Measurements from ENCODE around the gene PHACTR1.

Gene PHACTR1

DNA sequence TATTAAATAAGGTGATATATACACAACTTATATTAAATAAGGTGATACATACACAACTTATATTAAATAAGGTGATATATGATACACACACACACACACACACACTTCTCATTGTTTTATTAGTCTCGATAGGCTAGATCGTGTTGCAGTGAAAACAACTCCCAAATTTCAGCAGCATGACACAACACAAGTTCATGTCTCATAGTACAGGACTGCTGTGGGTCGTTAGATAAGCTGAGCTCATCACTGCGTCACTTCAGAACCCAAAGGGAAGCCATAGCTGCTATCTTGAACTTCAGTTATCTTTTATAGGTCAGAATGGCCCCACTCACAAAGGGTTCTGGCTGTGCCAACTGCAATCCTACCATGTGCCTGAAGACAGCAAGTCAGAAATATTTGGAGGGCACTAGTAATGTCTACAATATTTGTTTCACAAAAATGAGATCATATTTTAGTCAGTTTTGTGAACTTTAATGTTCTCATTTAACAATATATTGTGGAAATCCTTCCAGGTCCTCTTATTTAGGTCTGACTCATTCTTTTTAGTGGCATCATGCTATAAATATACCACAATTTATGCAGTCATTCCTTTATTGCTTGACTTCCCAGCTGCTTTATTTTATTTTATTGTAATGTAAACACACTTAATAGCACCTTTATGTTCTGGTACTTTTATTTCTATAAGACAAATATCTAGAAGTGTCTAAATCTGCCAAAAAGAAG, 290.2 kb downstream of the PHACTR1 start:
- DNase-seq (ENCODE audit: low read depth in 1 of 2, low spot score in 1 of 2): no peak
- H3K27me3 ChIP-seq (ENCODE audit: insufficient read depth, poor library complexity, severe bottlenecking): no peaks in the 10 kb centered on the region
- TF ChIP-seq, protein P1, sequence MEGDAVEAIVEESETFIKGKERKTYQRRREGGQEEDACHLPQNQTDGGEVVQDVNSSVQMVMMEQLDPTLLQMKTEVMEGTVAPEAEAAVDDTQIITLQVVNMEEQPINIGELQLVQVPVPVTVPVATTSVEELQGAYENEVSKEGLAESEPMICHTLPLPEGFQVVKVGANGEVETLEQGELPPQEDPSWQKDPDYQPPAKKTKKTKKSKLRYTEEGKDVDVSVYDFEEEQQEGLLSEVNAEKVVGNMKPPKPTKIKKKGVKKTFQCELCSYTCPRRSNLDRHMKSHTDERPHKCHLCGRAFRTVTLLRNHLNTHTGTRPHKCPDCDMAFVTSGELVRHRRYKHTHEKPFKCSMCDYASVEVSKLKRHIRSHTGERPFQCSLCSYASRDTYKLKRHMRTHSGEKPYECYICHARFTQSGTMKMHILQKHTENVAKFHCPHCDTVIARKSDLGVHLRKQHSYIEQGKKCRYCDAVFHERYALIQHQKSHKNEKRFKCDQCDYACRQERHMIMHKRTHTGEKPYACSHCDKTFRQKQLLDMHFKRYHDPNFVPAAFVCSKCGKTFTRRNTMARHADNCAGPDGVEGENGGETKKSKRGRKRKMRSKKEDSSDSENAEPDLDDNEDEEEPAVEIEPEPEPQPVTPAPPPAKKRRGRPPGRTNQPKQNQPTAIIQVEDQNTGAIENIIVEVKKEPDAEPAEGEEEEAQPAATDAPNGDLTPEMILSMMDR (IDR thresholded peaks at IDR 0.05; ENCODE audit: insufficient read depth, low read length): no peak
- no peak for TF ChIP-seq POLR2AphosphoS5 (IDR thresholded peaks at IDR 0.05; ENCODE audit: low read depth)
- no peak for TF ChIP-seq SPI1 (IDR thresholded peaks at IDR 0.05; ENCODE audit: borderline replicate concordance, low read depth)
- TF ChIP-seq, protein P2, sequence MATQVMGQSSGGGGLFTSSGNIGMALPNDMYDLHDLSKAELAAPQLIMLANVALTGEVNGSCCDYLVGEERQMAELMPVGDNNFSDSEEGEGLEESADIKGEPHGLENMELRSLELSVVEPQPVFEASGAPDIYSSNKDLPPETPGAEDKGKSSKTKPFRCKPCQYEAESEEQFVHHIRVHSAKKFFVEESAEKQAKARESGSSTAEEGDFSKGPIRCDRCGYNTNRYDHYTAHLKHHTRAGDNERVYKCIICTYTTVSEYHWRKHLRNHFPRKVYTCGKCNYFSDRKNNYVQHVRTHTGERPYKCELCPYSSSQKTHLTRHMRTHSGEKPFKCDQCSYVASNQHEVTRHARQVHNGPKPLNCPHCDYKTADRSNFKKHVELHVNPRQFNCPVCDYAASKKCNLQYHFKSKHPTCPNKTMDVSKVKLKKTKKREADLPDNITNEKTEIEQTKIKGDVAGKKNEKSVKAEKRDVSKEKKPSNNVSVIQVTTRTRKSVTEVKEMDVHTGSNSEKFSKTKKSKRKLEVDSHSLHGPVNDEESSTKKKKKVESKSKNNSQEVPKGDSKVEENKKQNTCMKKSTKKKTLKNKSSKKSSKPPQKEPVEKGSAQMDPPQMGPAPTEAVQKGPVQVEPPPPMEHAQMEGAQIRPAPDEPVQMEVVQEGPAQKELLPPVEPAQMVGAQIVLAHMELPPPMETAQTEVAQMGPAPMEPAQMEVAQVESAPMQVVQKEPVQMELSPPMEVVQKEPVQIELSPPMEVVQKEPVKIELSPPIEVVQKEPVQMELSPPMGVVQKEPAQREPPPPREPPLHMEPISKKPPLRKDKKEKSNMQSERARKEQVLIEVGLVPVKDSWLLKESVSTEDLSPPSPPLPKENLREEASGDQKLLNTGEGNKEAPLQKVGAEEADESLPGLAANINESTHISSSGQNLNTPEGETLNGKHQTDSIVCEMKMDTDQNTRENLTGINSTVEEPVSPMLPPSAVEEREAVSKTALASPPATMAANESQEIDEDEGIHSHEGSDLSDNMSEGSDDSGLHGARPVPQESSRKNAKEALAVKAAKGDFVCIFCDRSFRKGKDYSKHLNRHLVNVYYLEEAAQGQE (IDR thresholded peaks at IDR 0.05; ENCODE audit: insufficient replicate concordance, low read depth): no peak
- TF ChIP-seq GABPA (IDR thresholded peaks at IDR 0.05; ENCODE audit: low read depth): no peak
- H3K27ac ChIP-seq (replicated peaks): no peak overlapping the region
- no peak overlapping the region for H3K4me3 ChIP-seq (replicated peaks; ENCODE audit: insufficient read depth, low read length)

DNA sequence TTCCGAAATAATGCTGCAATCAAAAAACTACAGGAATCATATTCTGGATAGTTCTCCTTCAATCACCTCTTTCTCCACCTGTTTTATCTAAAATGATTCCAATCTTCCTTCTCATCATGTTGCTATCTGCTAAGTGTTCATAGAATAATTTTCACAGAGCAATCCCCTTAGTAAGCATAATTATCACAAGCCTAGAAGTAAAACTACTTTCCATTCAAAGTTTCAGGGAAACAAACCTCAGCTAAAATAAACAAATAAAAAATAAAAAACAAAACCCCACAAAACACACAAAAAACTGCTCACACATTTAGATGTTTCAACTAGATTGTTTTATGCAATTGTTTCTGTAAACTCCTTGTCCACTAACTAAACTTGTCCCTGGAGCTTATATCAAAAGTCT, 291.2 kb downstream of the PHACTR1 start:
- Histone ChIP-seq H3K4me3 (replicated peaks; ENCODE audit: insufficient read depth, low read length) (no peak overlapping the region), H3K27ac (replicated peaks) (no peak overlapping the region), H3K27me3 (ENCODE audit: insufficient read depth, poor library complexity, severe bottlenecking) (no peaks in the 10 kb centered on the region)
- TF ChIP-seq, protein P2 (IDR thresholded peaks at IDR 0.05; ENCODE audit: insufficient replicate concordance, low read depth): no peak
- TF ChIP-seq, protein P1 (IDR thresholded peaks at IDR 0.05; ENCODE audit: insufficient read depth, low read length): no peak
- no peak for TF ChIP-seq GABPA (IDR thresholded peaks at IDR 0.05; ENCODE audit: low read depth)
- no peak for TF ChIP-seq SPI1 (IDR thresholded peaks at IDR 0.05; ENCODE audit: borderline replicate concordance, low read depth)
- no peak for TF ChIP-seq POLR2AphosphoS5 (IDR thresholded peaks at IDR 0.05; ENCODE audit: low read depth)
- DNase-seq (ENCODE audit: low read depth in 1 of 2, low spot score in 1 of 2): no peak

DNA sequence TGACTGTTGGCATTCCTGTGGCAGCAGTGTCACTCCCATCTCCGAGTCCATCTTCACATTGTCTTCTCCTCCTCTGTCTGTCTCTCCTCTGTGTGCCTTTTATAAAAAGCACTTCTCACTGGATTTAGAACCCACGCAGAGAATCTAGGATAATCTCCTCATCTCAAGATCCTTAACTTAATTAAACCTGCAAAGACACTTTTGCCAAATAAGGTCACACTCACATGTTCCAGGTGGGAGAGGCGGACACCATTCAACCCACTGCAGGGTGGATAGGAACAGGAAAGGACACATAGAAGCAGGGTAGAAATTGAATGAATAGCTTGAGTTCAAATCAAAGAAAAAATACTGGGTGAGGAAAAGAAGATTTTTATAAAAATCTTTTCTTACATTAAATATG, 292.5 kb downstream of the PHACTR1 start:
- TF ChIP-seq SPI1 (IDR thresholded peaks at IDR 0.05; ENCODE audit: borderline replicate concordance, low read depth): no peak
- no peak for TF ChIP-seq POLR2AphosphoS5 (IDR thresholded peaks at IDR 0.05; ENCODE audit: low read depth)
- no peak for TF ChIP-seq GABPA (IDR thresholded peaks at IDR 0.05; ENCODE audit: low read depth)
- TF ChIP-seq, protein P2 (IDR thresholded peaks at IDR 0.05; ENCODE audit: insufficient replicate concordance, low read depth): no peak
- no peak for DNase-seq (ENCODE audit: low read depth in 1 of 2, low spot score in 1 of 2)
- Histone ChIP-seq H3K4me3 (replicated peaks; ENCODE audit: insufficient read depth, low read length) (no peak overlapping the region), H3K27me3 (ENCODE audit: insufficient read depth, poor library complexity, severe bottlenecking) (peaks cover 6% of the 10 kb centered on the region), H3K27ac (replicated peaks) (no peak overlapping the region)
